ENCODE results near the gene MEIG1.

- TF ChIP-seq EZH2phosphoT487 (IDR thresholded peaks at IDR 0.05; ENCODE audit: borderline replicate concordance, low read length) (no peak), CTCF (conservative IDR thresholded peaks at IDR 0.05; ENCODE audit: low read depth, low read length) (no peak)
These were observed 9.9 kb upstream of the MEIG1 start for GRCh38 chr10:14949291-14949690.

Data from PC-3 (cell line).